Astrocyte (in vitro differentiated cells and primary cell): ENCODE results near the gene POR. TPM values are rescaled to one million over a fixed set of nuclear protein-coding genes. Genes with fewer than 3 reads are reported as not detected.
A peak's percentile ranks its signal among the peaks of the same experiment; 100 is the strongest.
"Not testable (repeated sequence)": the region's sequence is repeated elsewhere in the genome, so short reads cannot be mapped to it uniquely, and the experiment has no call there.

Experiments used
- DNase-seq: peaks from one replicate; pipeline ENCODE4 v3.0.0-alpha.2; 2010; ENCODE audit warnings: low read depth
- FAIRE-seq: peaks from 2 replicates; lab custom pipeline; 2011; peaks lifted over from hg19 to GRCh38; lab: Jason Lieb, UNC
- H2AFZ ChIP-seq: 2 replicates; pipeline ENCODE4 v1.6.0; 2012; ENCODE audit warnings: low read depth, low read length, inconsistent platforms
- H3K27ac ChIP-seq: 2 replicates; pipeline ENCODE4 v1.5.1; 2011; ENCODE audit warnings: low read depth, low read length, inconsistent platforms
- H3K27me3 ChIP-seq: 2 replicates; pipeline ENCODE4 v1.6.0; 2011; ENCODE audit warnings: low read length, inconsistent platforms; ENCODE audit not compliant: insufficient read depth
- H3K36me3 ChIP-seq: 2 replicates; pipeline ENCODE4 v1.5.1; 2011; ENCODE audit warnings: low read length, inconsistent platforms; ENCODE audit not compliant: insufficient read depth
- H3K4me1 ChIP-seq: 2 replicates; pipeline ENCODE4 v1.5.1; 2011; ENCODE audit warnings: low read length, inconsistent platforms; ENCODE audit not compliant: insufficient read depth
- H3K4me2 ChIP-seq: 2 replicates; pipeline ENCODE4 v1.6.0; 2012; ENCODE audit warnings: low read length, inconsistent platforms
- H3K4me3 ChIP-seq: 2 replicates; pipeline ENCODE4 v1.5.1; 2011; ENCODE audit warnings: low read depth, mild to moderate bottlenecking, low read length, inconsistent platforms; ENCODE audit not compliant: insufficient read depth
- H3K79me2 ChIP-seq: 2 replicates; pipeline ENCODE4 v1.6.0; 2012; ENCODE audit warnings: mild to moderate bottlenecking, low read length, inconsistent platforms; ENCODE audit not compliant: insufficient read depth
- H3K9ac ChIP-seq: 2 replicates; pipeline ENCODE4 v1.6.0; 2012; ENCODE audit warnings: mild to moderate bottlenecking, low read length, inconsistent platforms
- H3K9me3 ChIP-seq: 2 replicates; pipeline ENCODE4 v1.5.1; 2012; ENCODE audit warnings: low read depth, mild to moderate bottlenecking, low read length, inconsistent platforms; ENCODE audit not compliant: insufficient read depth
- H4K20me1 ChIP-seq: 2 replicates; pipeline ENCODE4 v1.6.0; 2012; ENCODE audit warnings: low read length, inconsistent platforms; ENCODE audit not compliant: insufficient read depth
- H3K27ac Mint-ChIP-seq: one replicate; pipeline ENCODE4 v1.8.0; 2021; ENCODE audit warnings: mild to moderate bottlenecking, mixed read lengths; ENCODE audit not compliant: unreplicated experiment
- H3K27me3 Mint-ChIP-seq: one replicate; pipeline ENCODE4 v1.8.0; 2021; ENCODE audit warnings: low read depth, mixed read lengths; ENCODE audit not compliant: unreplicated experiment
- H3K36me3 Mint-ChIP-seq: one replicate; pipeline ENCODE4 v1.8.0; 2021; ENCODE audit warnings: low read depth, mixed read lengths; ENCODE audit not compliant: unreplicated experiment
- H3K4me1 Mint-ChIP-seq: one replicate; pipeline ENCODE4 v1.8.0; 2021; ENCODE audit warnings: low read depth, mixed read lengths; ENCODE audit not compliant: unreplicated experiment
- H3K4me3 Mint-ChIP-seq: one replicate; pipeline ENCODE4 v1.8.0; 2021; ENCODE audit warnings: mild to moderate bottlenecking, moderate library complexity, mixed read lengths; ENCODE audit not compliant: unreplicated experiment
- H3K9me3 Mint-ChIP-seq: one replicate; pipeline ENCODE4 v1.8.0; 2021; ENCODE audit warnings: mild to moderate bottlenecking, mixed read lengths; ENCODE audit not compliant: unreplicated experiment
- EZH2 ChIP-seq: IDR thresholded peaks from 2 replicates; pipeline ENCODE4 v1.6.1; 2012; ENCODE audit warnings: mild to moderate bottlenecking, low read length, inconsistent platforms; ENCODE audit not compliant: insufficient read depth
- total RNA-seq: library from RNA; stranded (reverse); gene quantifications from 2 replicates; pipeline ENCODE4 v1.2.1, GENCODE V29; 2021
- TF ChIP-seq, protein P1 (sequence below): IDR thresholded peaks from 2 replicates; pipeline ENCODE4 v1.5.1; 2011; ENCODE audit warnings: low read depth, mild to moderate bottlenecking, inconsistent platforms, low read length, moderate library complexity; ENCODE audit not compliant: insufficient read depth

Gene POR
- total RNA-seq, 1 donor from 2014 or later, result 73.6 TPM

DNA sequence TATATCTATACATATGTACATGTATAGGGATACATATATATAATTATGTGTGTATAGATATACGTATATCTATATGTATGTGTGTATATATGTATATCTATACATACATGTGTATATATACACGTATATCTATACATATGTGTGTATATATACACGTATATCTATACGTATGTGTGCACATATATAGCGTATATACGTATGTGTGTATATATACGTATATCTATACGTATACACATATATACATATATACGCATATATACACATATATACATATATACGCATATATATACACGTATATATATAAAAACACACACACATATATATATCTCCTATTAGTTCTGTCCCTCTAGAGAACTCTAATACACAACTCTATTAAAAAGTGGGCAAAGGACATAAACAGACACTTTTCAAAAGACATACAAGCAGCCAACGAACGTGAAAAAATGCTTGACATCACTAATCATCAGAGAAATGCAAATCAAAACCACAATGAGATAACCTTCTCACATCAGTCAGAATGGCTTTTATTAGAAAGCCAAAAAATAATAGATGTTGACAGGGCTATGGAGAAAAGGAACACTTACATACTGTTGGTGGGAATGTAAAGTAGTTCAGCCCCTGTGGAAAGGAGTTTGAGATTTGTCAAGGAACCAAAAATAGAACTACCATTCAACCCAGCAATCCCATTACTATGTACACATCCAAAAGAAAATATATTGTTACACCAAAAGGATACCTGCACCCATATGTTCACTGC, 101.4 kb downstream of the POR start:
- no peaks in the 10 kb centered on the region for H3K4me1 ChIP-seq
- Mint-ChIP-seq H3K9me3 (no peaks in the 10 kb centered on the region), H3K27me3 (no peaks in the 10 kb centered on the region), H3K4me1 (peaks cover 6% of the 10 kb centered on the region), H3K36me3 (peaks cover 17% of the 10 kb centered on the region), H3K27ac (no peak overlapping the region), H3K4me3 (no peak overlapping the region)
- no peak overlapping the region for H3K9ac ChIP-seq
- no peak overlapping the region for H2AFZ ChIP-seq
- H3K27ac ChIP-seq, result no peak overlapping the region
- no peaks in the 10 kb centered on the region for H3K79me2 ChIP-seq
- peak; percentile 79 for DNase-seq
- FAIRE-seq, result no peak
- H3K4me2 ChIP-seq, result no peak overlapping the region
- H4K20me1 ChIP-seq, result peaks cover 13% of the 10 kb centered on the region
- H3K4me3 ChIP-seq, result no peak overlapping the region
- H3K27me3 ChIP-seq, result no peaks in the 10 kb centered on the region
- TF ChIP-seq, protein P1, sequence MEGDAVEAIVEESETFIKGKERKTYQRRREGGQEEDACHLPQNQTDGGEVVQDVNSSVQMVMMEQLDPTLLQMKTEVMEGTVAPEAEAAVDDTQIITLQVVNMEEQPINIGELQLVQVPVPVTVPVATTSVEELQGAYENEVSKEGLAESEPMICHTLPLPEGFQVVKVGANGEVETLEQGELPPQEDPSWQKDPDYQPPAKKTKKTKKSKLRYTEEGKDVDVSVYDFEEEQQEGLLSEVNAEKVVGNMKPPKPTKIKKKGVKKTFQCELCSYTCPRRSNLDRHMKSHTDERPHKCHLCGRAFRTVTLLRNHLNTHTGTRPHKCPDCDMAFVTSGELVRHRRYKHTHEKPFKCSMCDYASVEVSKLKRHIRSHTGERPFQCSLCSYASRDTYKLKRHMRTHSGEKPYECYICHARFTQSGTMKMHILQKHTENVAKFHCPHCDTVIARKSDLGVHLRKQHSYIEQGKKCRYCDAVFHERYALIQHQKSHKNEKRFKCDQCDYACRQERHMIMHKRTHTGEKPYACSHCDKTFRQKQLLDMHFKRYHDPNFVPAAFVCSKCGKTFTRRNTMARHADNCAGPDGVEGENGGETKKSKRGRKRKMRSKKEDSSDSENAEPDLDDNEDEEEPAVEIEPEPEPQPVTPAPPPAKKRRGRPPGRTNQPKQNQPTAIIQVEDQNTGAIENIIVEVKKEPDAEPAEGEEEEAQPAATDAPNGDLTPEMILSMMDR, result no peak
- H3K36me3 ChIP-seq, result peaks cover 3% of the 10 kb centered on the region
- no peaks in the 10 kb centered on the region for H3K9me3 ChIP-seq

DNA sequence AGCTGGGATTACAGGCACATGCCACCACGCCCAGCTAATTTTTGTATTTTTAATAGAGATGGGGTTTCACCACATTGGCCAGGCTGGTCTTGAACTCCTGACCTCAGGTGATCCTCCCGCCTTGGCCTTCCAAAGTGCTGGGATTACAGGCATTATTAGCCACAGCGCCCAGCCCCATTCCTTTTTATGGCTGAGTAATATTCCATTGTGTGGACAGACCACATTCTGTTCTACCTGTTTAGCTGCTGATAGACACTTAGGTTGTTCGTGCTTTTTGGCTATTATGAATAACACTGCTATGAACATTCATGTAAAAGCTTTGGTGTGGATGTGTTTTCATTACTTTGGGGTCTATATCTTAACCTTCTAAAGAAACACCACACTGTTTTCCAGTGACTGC, 103.6 kb downstream of the POR start:
- H3K4me3 Mint-ChIP-seq, H3K27me3 ChIP-seq, H3K4me3 ChIP-seq, H3K9me3 Mint-ChIP-seq, H3K9me3 ChIP-seq, H3K27ac ChIP-seq, H3K36me3 ChIP-seq, FAIRE-seq, H2AFZ ChIP-seq, H3K27me3 Mint-ChIP-seq, H3K4me1 ChIP-seq, H3K27ac Mint-ChIP-seq, H3K79me2 ChIP-seq, H3K4me1 Mint-ChIP-seq, H3K9ac ChIP-seq, DNase-seq, H3K4me2 ChIP-seq: not testable (repeated sequence)
- peaks cover 13% of the 10 kb centered on the region for H4K20me1 ChIP-seq
- peaks cover 19% of the 10 kb centered on the region for H3K36me3 Mint-ChIP-seq

- no peak for FAIRE-seq
- TF ChIP-seq EZH2, result no peak
- TF ChIP-seq, protein P1, result peak; percentile 79
- peaks cover 3% of the 10 kb centered on the region for H3K4me1 Mint-ChIP-seq
- Histone ChIP-seq H3K79me2 (no peaks in the 10 kb centered on the region), H3K9ac (no peak overlapping the region), H3K4me3 (no peak overlapping the region), H4K20me1 (peaks cover 13% of the 10 kb centered on the region), H3K27me3 (no peaks in the 10 kb centered on the region), H3K4me2 (no peak overlapping the region), H3K4me1 (no peaks in the 10 kb centered on the region), H3K27ac (no peak overlapping the region), H2AFZ (no peak overlapping the region), H3K9me3 (no peaks in the 10 kb centered on the region), H3K36me3 (no peaks in the 10 kb centered on the region)
- peaks cover 20% of the 10 kb centered on the region for H3K36me3 Mint-ChIP-seq
- H3K27me3 Mint-ChIP-seq, result no peaks in the 10 kb centered on the region
- no peak overlapping the region for H3K27ac Mint-ChIP-seq
- peak; percentile 6 for DNase-seq
- H3K4me3 Mint-ChIP-seq, result no peak overlapping the region
- no peaks in the 10 kb centered on the region for H3K9me3 Mint-ChIP-seq
Observed at GRCh38 chr7:76020031-76020714, 105.2 kb downstream of the POR start.
